HFF-Myc (cell line): Measurements from ENCODE around the gene SLC30A1.
"Not testable (repeated sequence)": the region's sequence is repeated elsewhere in the genome, so short reads cannot be mapped to it uniquely, and the experiment has no call there.

Source experiments
- DNase-seq: peaks from one replicate; pipeline ENCODE4 v3.0.0-alpha.2; 2011; ENCODE audit warnings: low read depth; ENCODE audit errors: extremely low read depth
- H3K4me3 ChIP-seq: replicated peaks from 2 replicates; pipeline ENCODE4 v1.5.1; 2011; ENCODE audit warnings: low read depth, mild to moderate bottlenecking, control low read depth, low read length
- TF ChIP-seq, protein P1 (sequence below): IDR thresholded peaks from 2 replicates; pipeline ENCODE4 v1.5.1; 2012; ENCODE audit warnings: mild to moderate bottlenecking, low read depth, low read length, control low read depth; ENCODE audit errors: missing control alignments

Gene SLC30A1

DNA sequence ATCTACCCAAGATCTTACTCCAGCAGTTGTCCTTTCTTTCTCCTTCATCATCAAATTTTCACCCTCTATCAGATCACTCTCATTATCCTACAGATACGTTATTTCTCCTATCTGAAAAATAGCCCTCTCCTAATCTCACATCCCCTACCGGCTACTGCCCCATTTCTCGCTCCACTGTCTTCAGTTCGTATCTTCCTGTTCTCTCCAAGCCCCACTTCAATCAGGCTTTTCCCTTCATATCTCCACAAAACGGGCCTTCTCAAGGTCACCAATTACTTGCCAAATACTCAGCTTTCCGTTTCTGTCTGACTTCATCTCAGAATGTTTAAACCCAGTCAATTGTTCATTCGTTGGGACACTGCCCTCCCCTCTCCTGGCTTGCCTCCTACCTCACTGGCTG, 32.4 kb downstream of the SLC30A1 start:
- DNase-seq: no peak
- TF ChIP-seq, protein P1, sequence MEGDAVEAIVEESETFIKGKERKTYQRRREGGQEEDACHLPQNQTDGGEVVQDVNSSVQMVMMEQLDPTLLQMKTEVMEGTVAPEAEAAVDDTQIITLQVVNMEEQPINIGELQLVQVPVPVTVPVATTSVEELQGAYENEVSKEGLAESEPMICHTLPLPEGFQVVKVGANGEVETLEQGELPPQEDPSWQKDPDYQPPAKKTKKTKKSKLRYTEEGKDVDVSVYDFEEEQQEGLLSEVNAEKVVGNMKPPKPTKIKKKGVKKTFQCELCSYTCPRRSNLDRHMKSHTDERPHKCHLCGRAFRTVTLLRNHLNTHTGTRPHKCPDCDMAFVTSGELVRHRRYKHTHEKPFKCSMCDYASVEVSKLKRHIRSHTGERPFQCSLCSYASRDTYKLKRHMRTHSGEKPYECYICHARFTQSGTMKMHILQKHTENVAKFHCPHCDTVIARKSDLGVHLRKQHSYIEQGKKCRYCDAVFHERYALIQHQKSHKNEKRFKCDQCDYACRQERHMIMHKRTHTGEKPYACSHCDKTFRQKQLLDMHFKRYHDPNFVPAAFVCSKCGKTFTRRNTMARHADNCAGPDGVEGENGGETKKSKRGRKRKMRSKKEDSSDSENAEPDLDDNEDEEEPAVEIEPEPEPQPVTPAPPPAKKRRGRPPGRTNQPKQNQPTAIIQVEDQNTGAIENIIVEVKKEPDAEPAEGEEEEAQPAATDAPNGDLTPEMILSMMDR: no peak

DNA sequence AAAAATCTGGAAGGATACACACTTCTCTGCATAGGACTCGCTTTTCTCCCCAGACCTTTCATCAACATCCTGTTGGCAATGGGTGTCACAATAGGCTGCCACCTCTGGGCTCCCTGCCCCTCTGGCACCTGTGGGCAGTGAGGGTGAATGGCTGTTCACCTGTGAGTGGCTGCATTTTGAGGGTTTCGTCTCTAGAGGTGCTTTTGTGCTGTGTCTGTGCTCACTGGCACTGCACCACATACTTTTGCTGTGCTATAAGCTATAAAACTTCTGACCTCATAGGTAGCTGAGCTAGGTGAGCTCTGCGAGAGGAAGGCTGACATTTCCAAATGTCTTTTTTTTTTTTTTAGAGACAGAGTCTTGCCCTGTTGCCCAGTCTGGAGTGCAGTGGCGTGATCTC, 35.9 kb downstream of the SLC30A1 start:
- TF ChIP-seq, protein P1: no peak
- DNase-seq: no peak
- H3K4me3 ChIP-seq: no peak overlapping the region

More for the DNA sequence above, 32.4 kb downstream of the SLC30A1 start:
- no peak overlapping the region for H3K4me3 ChIP-seq

DNA sequence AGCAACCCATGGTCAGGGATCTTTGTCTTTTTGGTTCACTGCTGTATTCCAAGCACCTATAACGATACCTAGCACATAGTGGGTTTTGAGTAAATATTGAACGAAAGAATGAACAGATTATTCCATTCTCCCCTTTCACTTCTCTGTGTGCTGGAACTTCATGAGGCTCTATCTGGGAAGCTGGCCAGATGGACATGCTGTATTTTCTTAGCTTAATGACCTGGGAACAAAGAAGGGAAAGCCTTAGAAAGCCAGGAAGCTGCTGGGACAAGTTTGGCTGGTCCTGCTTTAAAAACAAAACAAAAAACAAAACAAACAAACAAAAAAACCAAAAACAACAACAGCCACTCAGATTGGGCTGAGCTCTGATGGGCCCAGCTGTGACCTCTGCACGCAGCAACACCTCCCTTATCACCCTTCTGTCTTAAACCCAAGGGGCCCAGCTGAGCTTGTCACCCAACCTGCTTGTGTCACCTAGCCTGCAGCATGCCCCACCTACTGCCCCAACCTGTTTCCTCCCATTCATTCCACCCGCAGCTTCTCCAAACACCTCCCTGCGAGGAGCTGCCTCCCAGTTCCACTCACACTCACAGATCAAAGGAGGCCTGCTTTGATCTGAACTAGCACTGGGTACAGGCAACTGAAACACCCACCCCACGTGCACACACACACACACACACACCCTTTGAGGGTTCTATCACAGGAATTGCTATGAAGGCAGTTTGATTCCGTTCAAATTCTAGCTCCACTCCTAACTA, 37.1 kb downstream of the SLC30A1 start:
- H3K4me3 ChIP-seq: no peak overlapping the region
- DNase-seq: no peak
- TF ChIP-seq, protein P1: no peak

DNA sequence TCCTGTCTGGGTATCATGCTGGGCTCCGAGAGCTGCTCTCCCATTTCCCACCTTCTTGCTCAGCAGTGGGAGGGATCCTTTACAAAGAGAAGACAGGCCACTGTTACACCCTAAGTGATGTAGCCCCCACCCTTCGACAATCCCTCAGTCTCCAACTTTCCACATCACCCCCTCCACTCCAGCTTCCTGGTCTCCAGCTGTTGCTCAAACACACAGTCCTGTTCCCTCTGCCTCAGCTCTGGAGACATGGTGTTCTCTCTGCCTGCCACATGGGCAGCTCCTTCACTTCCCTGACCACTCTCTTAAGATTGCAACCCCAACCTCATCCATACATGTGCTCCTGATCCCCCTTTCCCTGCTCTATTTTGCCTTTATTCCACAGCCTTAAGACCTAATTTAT, 37.7 kb downstream of the SLC30A1 start:
- TF ChIP-seq, protein P1: no peak
- DNase-seq: no peak
- H3K4me3 ChIP-seq: no peak overlapping the region

DNA sequence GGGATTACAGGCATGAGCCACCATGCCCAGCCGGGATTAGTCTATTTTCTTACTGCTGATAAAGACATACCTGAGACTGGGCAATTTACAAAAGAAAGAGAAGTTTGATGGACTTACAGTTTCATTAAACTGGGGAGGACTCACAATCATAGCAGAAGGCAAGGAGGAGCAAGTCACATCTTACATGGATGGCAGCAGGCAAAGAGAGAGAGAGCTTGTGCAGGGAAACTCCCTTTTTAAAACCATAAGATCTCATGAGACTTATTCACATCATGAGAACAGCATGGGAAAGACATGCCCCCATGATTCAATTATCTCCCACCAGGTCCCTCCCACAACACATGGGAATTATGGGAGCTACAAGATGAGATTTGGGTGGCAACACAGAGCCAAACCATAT, 38.1 kb downstream of the SLC30A1 start:
- H3K4me3 ChIP-seq, DNase-seq: not testable (repeated sequence)

DNA sequence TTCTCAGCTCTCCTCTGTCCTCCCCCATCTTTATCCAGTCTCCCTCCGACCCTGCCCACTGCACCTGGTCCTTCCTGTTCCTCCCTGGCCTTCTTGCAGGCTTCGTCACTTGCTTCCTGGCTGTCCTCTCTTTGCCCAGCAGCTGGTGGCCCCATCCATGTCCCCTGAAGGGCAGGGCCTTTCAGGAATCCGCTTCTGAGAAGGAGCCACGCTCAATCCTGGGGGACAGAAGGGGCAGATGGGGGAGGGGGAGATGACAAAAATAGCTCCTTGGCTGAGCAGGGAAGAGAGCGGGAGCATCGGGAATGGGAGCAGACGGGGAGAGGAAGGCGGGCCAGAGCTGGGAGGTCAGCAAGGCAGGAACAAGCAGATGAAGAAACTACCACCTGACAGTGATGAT, 40.7 kb downstream of the SLC30A1 start:
- TF ChIP-seq, protein P1: no peak
- H3K4me3 ChIP-seq: no peak overlapping the region
- no peak for DNase-seq

DNA sequence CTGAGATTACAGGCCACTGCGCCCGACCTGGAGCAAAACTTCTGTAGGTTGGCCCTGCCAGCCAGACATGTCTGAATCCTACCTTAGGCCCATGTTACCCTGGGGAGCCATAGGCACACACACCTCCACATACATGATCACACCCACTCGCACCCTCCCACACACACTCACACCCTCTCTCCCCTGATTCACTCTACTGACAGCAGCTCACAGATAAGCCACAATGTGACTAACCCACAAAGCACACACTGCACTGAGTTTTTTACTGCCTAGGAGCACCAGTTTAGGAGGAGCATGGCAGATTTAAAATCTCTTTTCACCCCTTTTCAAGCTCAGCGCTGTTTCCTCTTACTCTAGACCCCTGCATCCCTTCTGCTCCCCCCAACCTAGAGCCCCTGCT, 41.7 kb downstream of the SLC30A1 start:
- TF ChIP-seq, protein P1: no peak

More for the DNA sequence above, 41.7 kb downstream of the SLC30A1 start:
- H3K4me3 ChIP-seq: no peak overlapping the region
- no peak for DNase-seq
